ENCODE measurements around the gene F10.

The F10 gene

DNA sequence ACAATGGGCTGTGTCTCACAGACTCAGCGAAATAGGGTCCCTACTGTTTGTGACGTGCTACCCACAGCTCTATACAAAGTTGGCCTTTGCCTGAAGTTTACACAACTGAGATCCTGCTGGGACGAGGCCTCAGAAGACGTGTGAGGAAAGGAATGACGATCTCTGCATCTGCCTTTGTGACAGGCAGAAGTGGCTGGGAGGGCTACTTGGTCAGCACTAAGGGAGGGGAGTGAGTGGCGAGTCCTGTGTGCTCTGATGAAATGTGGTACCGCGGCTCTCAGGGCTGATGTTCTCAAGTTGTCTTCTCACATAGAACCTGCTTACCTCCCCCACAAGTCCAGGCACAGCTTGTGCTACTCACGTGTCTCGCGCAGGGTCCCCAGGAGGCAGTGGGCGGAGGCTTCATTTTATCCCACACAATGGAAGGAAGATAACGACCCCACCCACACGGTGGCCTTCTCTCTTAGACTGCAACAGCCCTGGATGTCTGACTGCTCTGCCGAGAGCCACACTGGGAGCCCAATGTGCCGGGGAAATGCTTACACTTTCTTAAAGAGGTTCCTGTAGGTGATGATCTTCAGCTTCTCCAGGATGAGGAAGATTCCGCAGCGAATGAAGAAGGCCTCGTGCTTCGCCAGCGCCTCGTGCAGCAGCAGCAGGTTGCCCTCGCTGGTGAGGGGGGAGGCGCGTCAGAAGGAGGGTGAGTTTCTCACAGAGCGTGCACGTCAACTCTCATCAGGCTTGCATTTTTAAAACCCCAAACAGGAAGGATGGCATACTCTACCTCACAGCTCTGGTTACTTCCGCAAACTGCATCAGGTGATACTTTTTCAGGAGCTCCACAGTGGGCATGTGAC, 57.0 kb downstream of the F10 start:
- TF ChIP-seq, protein P1, sequence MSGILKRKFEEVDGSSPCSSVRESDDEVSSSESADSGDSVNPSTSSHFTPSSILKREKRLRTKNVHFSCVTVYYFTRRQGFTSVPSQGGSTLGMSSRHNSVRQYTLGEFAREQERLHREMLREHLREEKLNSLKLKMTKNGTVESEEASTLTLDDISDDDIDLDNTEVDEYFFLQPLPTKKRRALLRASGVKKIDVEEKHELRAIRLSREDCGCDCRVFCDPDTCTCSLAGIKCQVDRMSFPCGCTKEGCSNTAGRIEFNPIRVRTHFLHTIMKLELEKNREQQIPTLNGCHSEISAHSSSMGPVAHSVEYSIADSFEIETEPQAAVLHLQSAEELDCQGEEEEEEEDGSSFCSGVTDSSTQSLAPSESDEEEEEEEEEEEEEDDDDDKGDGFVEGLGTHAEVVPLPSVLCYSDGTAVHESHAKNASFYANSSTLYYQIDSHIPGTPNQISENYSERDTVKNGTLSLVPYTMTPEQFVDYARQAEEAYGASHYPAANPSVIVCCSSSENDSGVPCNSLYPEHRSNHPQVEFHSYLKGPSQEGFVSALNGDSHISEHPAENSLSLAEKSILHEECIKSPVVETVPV (CRISPR knock-in tag; IDR thresholded peaks at IDR 0.05), result no peak
- no peak for TF ChIP-seq TOX (CRISPR knock-in tag; IDR thresholded peaks at IDR 0.05; ENCODE audit: borderline replicate concordance)
- TF ChIP-seq ZNF70 (CRISPR knock-in tag; IDR thresholded peaks at IDR 0.05), result no peak
- no peak for TF ChIP-seq ARNTL (CRISPR knock-in tag; IDR thresholded peaks at IDR 0.05; ENCODE audit: borderline replicate concordance, low read depth)
- no peak for TF ChIP-seq ZNF8 (CRISPR knock-in tag; IDR thresholded peaks at IDR 0.05)
- TF ChIP-seq PPARA (CRISPR knock-in tag; IDR thresholded peaks at IDR 0.05; ENCODE audit: borderline replicate concordance), result no peak
- no peak for TF ChIP-seq ISL1 (CRISPR knock-in tag; IDR thresholded peaks at IDR 0.05)
- no peak for TF ChIP-seq TCF4 (CRISPR knock-in tag; IDR thresholded peaks at IDR 0.05; ENCODE audit: borderline replicate concordance)
- TF ChIP-seq BACH2 (CRISPR knock-in tag; IDR thresholded peaks at IDR 0.05; ENCODE audit: borderline replicate concordance), result no peak
- TF ChIP-seq, protein P2, sequence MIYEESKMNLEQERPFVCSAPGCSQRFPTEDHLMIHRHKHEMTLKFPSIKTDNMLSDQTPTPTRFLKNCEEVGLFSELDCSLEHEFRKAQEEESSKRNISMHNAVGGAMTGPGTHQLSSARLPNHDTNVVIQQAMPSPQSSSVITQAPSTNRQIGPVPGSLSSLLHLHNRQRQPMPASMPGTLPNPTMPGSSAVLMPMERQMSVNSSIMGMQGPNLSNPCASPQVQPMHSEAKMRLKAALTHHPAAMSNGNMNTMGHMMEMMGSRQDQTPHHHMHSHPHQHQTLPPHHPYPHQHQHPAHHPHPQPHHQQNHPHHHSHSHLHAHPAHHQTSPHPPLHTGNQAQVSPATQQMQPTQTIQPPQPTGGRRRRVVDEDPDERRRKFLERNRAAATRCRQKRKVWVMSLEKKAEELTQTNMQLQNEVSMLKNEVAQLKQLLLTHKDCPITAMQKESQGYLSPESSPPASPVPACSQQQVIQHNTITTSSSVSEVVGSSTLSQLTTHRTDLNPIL (CRISPR knock-in tag; IDR thresholded peaks at IDR 0.05; ENCODE audit: low read depth), result no peak
- TF ChIP-seq ZNF565 (CRISPR knock-in tag; conservative IDR thresholded peaks at IDR 0.05; ENCODE audit: low read depth), result no peak
- TF ChIP-seq OSR1 (CRISPR knock-in tag; IDR thresholded peaks at IDR 0.05), result no peak
- TF ChIP-seq ZFP30 (CRISPR knock-in tag; IDR thresholded peaks at IDR 0.05), result no peak
- no peak for TF ChIP-seq ZC3H10 (CRISPR knock-in tag; IDR thresholded peaks at IDR 0.05)
- TF ChIP-seq CSDC2 (CRISPR knock-in tag; IDR thresholded peaks at IDR 0.05), result no peak
- TF ChIP-seq GLIS3 (CRISPR knock-in tag; IDR thresholded peaks at IDR 0.05), result no peak
- no peak for TF ChIP-seq ZFP3 (CRISPR knock-in tag; IDR thresholded peaks at IDR 0.05)
- TF ChIP-seq, protein P3, sequence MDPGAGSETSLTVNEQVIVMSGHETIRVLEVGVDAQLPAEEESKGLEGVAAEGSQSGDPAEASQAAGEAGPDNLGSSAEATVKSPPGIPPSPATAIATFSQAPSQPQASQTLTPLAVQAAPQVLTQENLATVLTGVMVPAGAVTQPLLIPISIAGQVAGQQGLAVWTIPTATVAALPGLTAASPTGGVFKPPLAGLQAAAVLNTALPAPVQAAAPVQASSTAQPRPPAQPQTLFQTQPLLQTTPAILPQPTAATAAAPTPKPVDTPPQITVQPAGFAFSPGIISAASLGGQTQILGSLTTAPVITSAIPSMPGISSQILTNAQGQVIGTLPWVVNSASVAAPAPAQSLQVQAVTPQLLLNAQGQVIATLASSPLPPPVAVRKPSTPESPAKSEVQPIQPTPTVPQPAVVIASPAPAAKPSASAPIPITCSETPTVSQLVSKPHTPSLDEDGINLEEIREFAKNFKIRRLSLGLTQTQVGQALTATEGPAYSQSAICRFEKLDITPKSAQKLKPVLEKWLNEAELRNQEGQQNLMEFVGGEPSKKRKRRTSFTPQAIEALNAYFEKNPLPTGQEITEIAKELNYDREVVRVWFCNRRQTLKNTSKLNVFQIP (CRISPR knock-in tag; IDR thresholded peaks at IDR 0.05; ENCODE audit: borderline replicate concordance, low read depth), result no peak
- ATAC-seq, result no peak

DNA sequence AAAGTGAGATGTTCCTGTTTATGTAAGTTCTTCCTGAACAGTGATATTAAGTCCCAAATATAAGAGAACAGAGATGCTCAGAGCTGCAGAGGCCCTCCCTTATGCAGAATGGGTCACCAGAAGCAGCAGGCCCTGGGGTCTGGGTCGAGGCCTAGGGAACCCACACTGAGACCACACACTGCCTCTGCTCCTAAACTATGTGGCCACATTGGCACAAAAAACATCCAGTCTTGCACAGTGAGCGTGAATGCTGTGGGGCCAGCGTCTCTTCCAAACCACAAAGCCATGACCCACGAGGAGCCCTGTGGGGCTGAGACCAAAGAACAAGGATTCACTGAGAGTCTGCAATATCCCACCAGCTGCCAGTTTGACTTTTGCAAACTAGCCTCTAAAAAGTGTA, 59.4 kb downstream of the F10 start:
- TF ChIP-seq, protein P4, sequence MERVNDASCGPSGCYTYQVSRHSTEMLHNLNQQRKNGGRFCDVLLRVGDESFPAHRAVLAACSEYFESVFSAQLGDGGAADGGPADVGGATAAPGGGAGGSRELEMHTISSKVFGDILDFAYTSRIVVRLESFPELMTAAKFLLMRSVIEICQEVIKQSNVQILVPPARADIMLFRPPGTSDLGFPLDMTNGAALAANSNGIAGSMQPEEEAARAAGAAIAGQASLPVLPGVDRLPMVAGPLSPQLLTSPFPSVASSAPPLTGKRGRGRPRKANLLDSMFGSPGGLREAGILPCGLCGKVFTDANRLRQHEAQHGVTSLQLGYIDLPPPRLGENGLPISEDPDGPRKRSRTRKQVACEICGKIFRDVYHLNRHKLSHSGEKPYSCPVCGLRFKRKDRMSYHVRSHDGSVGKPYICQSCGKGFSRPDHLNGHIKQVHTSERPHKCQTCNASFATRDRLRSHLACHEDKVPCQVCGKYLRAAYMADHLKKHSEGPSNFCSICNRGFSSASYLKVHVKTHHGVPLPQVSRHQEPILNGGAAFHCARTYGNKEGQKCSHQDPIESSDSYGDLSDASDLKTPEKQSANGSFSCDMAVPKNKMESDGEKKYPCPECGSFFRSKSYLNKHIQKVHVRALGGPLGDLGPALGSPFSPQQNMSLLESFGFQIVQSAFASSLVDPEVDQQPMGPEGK (CRISPR knock-in tag; IDR thresholded peaks at IDR 0.05; ENCODE audit: borderline replicate concordance), result no peak
- TF ChIP-seq OSR1 (CRISPR knock-in tag; IDR thresholded peaks at IDR 0.05), result no peak

DNA sequence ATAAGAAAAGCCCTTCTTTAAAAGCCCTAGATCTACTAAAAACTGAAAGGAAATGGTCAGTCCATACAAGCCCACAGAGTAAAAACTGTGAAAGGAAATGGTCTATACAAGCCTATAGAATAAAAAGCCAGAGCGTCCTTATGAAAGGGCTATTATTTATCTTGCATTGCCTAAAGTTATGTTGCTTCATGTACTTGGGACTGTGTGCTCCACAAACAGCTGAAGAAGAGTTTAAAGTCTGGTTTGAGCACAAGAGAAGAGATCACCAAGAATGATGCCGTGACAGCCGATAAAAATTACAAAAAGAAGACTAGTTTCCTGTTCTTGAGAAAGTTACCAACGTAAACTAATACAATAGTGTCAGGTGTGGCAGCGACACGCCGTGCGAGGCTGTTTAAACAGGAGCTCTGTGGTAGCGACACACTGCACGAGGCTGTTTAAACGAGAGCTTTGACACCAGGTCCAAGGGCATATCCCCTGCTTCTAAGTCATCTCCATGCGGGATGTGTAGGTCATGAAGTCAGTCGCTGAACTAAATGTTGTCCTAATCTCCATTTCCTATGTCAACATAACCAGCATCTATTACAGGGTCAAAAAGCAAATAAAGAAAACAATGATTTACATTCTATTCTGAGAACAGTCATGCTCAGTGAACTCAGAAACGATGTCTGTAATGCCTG, 61.0 kb downstream of the F10 start:
- TF ChIP-seq ZC3H10 (CRISPR knock-in tag; IDR thresholded peaks at IDR 0.05), result no peak
- no peak for ATAC-seq

More for the DNA sequence above, 59.4 kb downstream of the F10 start:
- no peak for ATAC-seq

DNA sequence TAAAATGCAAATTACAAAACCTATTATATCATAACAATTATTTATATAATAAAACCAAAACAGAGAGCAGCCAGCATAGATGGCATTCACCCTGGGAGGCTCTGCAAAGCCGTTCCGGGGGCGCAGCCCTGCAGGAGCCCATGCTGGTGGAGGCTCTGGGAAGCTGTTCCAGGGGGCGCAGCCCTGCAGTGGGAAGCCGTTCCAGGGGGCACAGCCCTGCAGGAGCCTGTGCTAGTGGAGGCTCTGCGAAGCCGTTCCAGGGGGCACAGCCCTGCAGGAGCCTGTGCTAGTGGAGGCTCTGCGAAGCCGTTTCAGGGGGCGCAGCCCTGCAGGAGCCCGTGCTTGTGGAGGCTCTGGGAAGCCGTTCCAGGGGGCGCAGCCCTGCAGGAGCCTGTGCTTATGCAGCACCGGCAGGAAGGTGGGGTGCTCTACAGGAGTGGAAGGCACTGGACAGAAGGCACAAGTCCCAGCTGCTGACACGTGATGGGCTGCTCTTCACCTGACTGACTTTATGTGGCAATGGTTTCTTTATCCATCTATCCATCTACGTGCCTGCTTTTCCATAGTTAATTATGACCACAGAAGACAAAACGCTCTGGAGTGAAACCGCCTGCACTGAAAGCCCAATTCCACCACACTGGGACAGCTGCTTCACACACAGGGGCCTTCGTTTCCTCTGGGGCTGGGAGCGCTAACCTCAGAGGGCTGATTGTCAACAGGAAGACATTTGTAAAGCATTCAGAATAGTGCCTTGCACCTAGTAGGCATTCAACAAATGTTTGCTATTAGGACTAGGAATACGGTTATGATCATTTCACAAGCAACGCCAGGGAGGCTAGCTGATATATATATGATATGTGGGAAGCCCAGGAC, 62.2 kb downstream of the F10 start:
- TF ChIP-seq CSDC2 (CRISPR knock-in tag; IDR thresholded peaks at IDR 0.05) (no peak), ZFP30 (CRISPR knock-in tag; IDR thresholded peaks at IDR 0.05) (no peak), SNAI2 (CRISPR knock-in tag; IDR thresholded peaks at IDR 0.05) (no peak), ZNF8 (CRISPR knock-in tag; IDR thresholded peaks at IDR 0.05) (no peak), ZFP3 (CRISPR knock-in tag; IDR thresholded peaks at IDR 0.05) (no peak), ESRRG (CRISPR knock-in tag; IDR thresholded peaks at IDR 0.05) (no peak), ZNF565 (CRISPR knock-in tag; conservative IDR thresholded peaks at IDR 0.05; ENCODE audit: low read depth) (no peak), BACH2 (CRISPR knock-in tag; IDR thresholded peaks at IDR 0.05; ENCODE audit: borderline replicate concordance) (no peak), ISL1 (CRISPR knock-in tag; IDR thresholded peaks at IDR 0.05) (no peak)
- TF ChIP-seq, protein P3 (CRISPR knock-in tag; IDR thresholded peaks at IDR 0.05; ENCODE audit: borderline replicate concordance, low read depth), result no peak
- TF ChIP-seq, protein P1 (CRISPR knock-in tag; IDR thresholded peaks at IDR 0.05), result no peak
- TF ChIP-seq, protein P2 (CRISPR knock-in tag; IDR thresholded peaks at IDR 0.05; ENCODE audit: low read depth), result no peak
- ATAC-seq, result no peak

Data from SK-N-SH treated with all-trans-retinoic acid at 6 μM for 48 hours (cell line).